ENCODE data around the gene RNU5D-1. TPM values are rescaled to one million over a fixed set of nuclear protein-coding genes. Genes with fewer than 3 reads are reported as not detected.

The RNU5D-1 gene
- total RNA-seq, 1 donor from 2014 or later: not detected

DNA sequence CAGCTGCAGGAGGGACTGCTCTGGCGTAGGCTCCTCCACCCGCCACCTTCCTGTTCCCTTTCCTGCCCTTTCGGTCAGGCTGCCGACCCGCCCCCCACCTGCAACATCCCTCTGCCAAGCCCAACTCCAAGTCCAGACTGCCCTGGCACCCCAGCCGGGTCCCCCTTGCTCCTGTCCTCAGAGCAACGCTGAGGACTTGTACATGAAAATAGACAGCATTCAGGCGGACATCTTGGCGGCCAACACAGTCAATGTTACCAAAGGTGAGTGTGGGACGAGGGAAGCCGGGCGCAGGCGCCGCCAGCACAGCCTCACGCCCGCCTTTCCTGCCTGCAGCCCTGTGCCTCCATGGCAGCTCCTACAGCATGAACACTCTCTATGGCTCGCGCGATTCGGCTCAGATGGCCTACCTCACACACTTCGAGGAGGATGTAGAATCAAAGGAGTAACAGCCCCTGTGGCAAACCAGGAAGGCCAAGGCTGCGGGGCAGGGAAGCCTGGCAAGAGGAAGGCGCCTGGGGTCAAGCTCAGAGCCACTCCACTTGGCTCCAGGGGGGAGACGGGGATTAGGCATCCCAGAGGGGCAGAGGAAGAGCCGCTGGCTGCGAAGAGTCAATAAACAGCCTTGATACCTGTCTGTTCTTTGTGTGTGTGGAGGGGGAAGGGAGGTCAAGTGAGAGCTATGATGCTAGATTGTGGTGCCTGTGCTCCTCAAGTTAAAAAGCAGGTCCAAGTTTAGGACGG, 5.8 kb downstream of the RNU5D-1 start:
- intact Hi-C loops (cut with micrococcal nuclease): no loop called here
- no peaks in the 10 kb centered on the region for H3K9me3 ChIP-seq (replicated peaks)
- no peak overlapping the region for H3K4me3 ChIP-seq
- peaks cover 20% of the 10 kb centered on the region for H3K27me3 ChIP-seq (ENCODE audit: low read depth)
- TF ChIP-seq, protein P1, sequence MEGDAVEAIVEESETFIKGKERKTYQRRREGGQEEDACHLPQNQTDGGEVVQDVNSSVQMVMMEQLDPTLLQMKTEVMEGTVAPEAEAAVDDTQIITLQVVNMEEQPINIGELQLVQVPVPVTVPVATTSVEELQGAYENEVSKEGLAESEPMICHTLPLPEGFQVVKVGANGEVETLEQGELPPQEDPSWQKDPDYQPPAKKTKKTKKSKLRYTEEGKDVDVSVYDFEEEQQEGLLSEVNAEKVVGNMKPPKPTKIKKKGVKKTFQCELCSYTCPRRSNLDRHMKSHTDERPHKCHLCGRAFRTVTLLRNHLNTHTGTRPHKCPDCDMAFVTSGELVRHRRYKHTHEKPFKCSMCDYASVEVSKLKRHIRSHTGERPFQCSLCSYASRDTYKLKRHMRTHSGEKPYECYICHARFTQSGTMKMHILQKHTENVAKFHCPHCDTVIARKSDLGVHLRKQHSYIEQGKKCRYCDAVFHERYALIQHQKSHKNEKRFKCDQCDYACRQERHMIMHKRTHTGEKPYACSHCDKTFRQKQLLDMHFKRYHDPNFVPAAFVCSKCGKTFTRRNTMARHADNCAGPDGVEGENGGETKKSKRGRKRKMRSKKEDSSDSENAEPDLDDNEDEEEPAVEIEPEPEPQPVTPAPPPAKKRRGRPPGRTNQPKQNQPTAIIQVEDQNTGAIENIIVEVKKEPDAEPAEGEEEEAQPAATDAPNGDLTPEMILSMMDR (IDR thresholded peaks at IDR 0.05; ENCODE audit: borderline replicate concordance): no peak
- H3K36me3 ChIP-seq: no peaks in the 10 kb centered on the region
- H3K4me1 ChIP-seq: peaks cover 7% of the 10 kb centered on the region
- H3K27ac ChIP-seq (replicated peaks): no peak overlapping the region
- no peak for DNase-seq

DNA sequence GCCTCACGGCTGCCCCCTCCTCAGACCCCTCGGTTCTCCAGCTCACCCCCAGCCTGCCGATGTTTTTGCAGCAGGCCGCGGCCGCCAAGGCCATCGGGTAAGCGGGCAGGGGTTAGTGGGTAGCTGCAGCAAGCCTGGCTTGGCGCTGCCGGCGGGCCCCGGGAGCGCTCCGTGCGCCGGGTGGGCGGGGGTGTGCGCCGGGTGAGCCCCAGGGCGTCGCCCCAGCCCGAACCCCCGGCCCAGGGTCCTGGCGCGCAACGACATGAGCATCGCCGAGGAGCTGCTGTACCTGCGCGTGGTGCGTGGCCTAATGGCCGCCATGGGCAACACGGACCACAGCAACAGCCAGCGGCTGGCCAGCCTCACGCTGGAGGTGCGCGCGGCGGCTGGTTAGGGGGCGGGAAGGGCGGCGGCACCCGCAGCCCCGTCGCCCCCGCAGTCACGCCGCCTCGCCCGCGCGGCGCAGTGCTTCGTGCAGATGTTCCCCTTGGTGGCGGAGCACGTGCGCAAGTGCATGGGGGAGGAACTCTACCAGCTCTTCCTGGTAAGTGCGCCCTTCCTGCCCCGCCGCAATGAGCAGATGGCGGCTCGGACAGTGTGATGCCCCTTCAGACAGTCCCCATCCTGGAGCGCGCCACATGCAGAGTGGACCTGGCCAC, 6.5 kb downstream of the RNU5D-1 start:
- no peak overlapping the region for H3K4me3 ChIP-seq
- H3K27me3 ChIP-seq (ENCODE audit: low read depth): peaks cover 20% of the 10 kb centered on the region
- peaks cover 2% of the 10 kb centered on the region for H3K4me1 ChIP-seq
- TF ChIP-seq, protein P1 (IDR thresholded peaks at IDR 0.05; ENCODE audit: borderline replicate concordance): no peak
- H3K36me3 ChIP-seq: no peaks in the 10 kb centered on the region
- H3K9me3 ChIP-seq (replicated peaks): no peaks in the 10 kb centered on the region
- intact Hi-C loops (cut with micrococcal nuclease): no loop called here
- no peak overlapping the region for H3K27ac ChIP-seq (replicated peaks)
- no peak for DNase-seq

DNA sequence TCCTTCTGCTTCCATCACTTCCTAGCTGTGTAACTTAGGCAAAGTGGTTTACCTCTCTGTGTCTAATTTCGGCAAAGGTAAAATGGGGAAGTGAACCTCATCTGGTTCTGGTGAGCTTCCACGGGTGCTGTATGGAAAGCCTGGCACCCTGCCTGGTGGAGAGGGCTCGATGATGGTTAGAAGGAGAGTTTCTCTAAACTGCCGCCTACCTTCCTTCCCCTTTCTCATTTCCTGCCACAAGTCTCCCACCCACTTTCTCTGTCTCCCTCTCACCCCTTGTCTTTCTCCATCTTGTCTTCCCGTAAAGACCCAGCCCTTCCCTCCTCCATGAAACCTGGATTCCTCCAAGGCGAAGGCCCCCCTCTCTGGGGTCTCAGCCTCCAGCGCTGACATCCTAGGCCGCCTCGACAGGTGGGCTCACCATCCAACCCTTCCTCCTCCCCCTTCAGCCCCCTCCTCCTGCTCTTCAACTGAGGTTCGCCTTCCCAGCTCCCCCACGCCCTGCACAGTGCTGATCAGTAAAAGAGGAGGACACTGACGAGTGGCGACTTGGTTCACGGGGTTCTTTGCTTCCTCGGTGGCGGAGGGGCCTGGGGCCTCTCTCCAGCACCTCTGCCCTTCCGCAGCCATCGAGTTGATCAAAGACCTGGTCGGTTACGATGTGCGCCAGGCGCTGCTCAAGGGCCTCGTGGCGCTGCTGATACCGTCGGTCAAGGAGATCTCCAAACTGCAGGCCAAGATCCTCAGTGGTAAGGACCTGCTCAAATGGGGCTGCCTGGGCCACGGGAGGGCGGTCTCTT, 7.3 kb downstream of the RNU5D-1 start:
- H3K9me3 ChIP-seq (replicated peaks): no peaks in the 10 kb centered on the region
- no peaks in the 10 kb centered on the region for H3K36me3 ChIP-seq
- intact Hi-C loops (cut with micrococcal nuclease): no loop called here
- peaks cover 20% of the 10 kb centered on the region for H3K27me3 ChIP-seq (ENCODE audit: low read depth)
- TF ChIP-seq, protein P1 (IDR thresholded peaks at IDR 0.05; ENCODE audit: borderline replicate concordance): no peak
- no peak overlapping the region for H3K4me3 ChIP-seq
- no peaks in the 10 kb centered on the region for H3K4me1 ChIP-seq
- no peak overlapping the region for H3K27ac ChIP-seq (replicated peaks)
- DNase-seq: peak; percentile 29

DNA sequence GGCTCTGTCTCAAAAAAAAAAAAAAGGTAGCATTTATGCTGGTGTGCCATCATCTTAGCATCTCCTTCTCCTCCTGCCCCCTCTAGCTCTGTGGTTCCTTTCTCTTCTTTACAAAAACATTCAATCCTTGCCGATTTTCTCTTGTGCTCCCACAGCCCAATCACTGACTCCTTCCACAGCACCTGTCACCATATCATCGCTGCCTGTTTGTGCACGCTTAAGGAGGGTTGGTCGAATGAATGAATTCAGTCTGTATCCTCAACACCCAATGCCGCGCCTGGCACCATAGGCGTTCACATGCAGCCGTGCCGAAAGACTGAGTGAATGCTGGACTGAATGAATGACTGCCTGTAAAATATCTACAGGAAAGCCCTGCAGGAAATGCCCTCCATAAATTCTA, 7.9 kb downstream of the RNU5D-1 start:
- H3K27me3 ChIP-seq (ENCODE audit: low read depth): peaks cover 20% of the 10 kb centered on the region
- no peak for DNase-seq
- H3K27ac ChIP-seq (replicated peaks): no peak overlapping the region
- H3K9me3 ChIP-seq (replicated peaks): no peaks in the 10 kb centered on the region
- no peaks in the 10 kb centered on the region for H3K36me3 ChIP-seq
- H3K4me1 ChIP-seq: no peaks in the 10 kb centered on the region
- no peak overlapping the region for H3K4me3 ChIP-seq
- TF ChIP-seq, protein P1 (IDR thresholded peaks at IDR 0.05; ENCODE audit: borderline replicate concordance): no peak
- intact Hi-C loops (cut with micrococcal nuclease): no loop called here

DNA sequence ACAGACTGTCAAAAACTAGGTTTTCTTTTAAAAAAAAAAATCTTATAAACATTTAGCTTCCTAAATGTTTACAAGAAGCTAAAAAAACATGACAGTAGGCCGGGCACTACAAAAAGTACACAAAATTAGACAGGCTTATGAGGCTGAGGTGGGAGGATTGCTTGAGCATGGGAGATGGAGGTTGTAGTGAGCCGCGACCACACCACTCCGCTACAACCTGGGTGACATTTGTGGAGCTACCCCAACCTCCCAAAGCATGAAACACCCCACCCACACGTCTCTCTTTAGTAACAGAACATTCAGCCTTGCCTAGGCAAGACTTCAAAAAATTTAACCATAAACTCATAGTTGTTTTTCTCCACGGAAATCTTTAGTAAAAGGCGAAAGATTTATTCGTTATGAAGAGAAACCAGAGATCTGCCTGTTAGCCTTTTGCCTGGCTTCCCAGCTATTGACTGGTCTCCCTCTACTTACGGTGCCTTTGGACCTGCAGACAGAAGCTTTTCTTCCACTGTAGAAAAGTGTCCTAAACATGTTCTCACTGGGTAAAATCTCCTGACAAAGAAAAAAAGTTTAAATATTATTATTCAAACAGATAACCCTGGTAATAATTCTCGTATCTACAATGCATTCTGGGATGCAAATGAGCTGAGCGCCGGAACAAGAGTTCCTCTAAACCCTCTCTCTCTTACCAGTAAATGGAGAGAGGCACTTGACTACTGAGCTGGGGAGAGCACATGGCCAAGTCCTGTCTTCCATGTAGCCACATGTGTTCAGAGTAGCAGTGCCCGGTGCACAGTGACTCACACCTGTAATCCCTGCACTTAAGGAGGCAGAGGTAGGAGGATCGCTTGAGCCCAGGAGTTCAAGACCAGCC, 9.2 kb downstream of the RNU5D-1 start:
- intact Hi-C loops (cut with micrococcal nuclease): no loop called here
- H3K4me3 ChIP-seq: no peak overlapping the region
- peak overlapping the region; percentile 9 for H3K27ac ChIP-seq (replicated peaks)
- no peaks in the 10 kb centered on the region for H3K4me1 ChIP-seq
- H3K27me3 ChIP-seq (ENCODE audit: low read depth): peaks cover 20% of the 10 kb centered on the region
- no peaks in the 10 kb centered on the region for H3K36me3 ChIP-seq
- H3K9me3 ChIP-seq (replicated peaks): no peaks in the 10 kb centered on the region
- TF ChIP-seq, protein P1 (IDR thresholded peaks at IDR 0.05; ENCODE audit: borderline replicate concordance): no peak
- DNase-seq: peak; percentile 23
